T47D (cell line): Measurements from ENCODE around the gene SINHCAF.
"Not testable (repeated sequence)": the region's sequence is repeated elsewhere in the genome, so short reads cannot be mapped to it uniquely, and the experiment has no call there.

Experiments used
- DNase-seq, 2 experiments: peaks; one replicate each; pipeline versions ENCODE4 v3.0.0 to v3.0.0-alpha.2; 2011 to 2012; ENCODE audit warnings: low read depth in 1 of 2, low spot score in 1 of 2
- JUND ChIP-seq: IDR thresholded peaks from 2 replicates; pipeline ENCODE4 v1.6.1; 2012; ENCODE audit warnings: low read depth
- in situ Hi-C: cut with HindIII; loops from 2 replicates; pipeline ENCODE4 v1.10.0; 2016; ENCODE audit warnings: low sequenced_read_pairs, low pct_unique_long_range_greater_than_20kb

The SINHCAF gene

GRCh38 chr12:31261744-31262143 is 64.2 kb downstream of the SINHCAF start:
- no peak for TF ChIP-seq JUND
- DNase-seq = no peak
- in situ Hi-C loops = no loop called here

GRCh38 chr12:31260840-31261239 is 65.1 kb downstream of the SINHCAF start:
- no peak for TF ChIP-seq JUND
- in situ Hi-C loops = no loop called here
- DNase-seq = no peak

- no peak for DNase-seq
- no peak for TF ChIP-seq JUND
- in situ Hi-C loops = no loop called here
Observed at GRCh38 chr12:31259136-31259886, 66.6 kb downstream of the SINHCAF start.

- in situ Hi-C loops = no loop called here
- no peak for DNase-seq
- TF ChIP-seq JUND = no peak
Observed at GRCh38 chr12:31257784-31258183, 68.2 kb downstream of the SINHCAF start.

DNA sequence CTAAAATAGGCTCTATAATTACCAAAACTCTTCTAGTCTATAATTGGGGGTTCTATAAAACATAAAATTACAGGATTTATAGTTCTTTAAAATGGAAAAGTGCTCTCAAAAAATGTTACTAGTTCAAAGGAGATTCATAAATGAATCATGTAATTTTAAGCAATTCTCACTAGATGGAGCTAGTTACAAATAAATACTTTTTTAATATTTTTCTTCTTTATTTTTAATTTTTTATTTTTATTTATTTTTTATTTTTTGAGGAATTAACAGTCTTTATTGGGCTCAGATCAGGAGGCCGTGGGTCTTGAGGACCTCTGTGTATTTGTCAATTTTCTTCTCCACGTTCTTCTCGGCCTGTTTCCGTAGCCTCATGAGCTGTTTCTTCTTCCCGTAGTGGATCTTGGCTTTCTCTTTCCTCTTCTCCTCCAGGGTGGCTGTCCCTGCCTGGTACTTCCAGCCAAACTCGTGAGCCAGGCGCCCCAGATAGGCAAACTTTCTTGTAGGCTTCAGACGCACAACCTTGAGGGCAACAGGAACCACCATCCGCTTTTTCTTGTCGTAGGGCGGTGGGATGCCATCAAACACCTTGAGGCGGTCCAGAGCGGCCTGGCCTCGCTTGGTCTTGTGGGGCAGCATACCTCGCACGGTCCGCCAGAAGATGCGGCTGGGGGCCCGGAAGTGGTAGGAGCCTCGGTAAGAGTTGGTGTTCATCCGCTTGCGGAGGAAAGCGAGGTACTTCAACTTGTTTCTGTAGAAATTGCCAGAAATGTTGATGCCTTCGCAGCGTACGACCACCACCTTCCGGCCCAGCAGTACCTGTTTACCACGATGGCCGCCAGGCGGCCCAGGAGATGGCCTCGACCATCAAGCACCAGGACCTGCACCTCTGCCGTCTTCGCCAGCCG is 74.0 kb downstream of the SINHCAF start:
- in situ Hi-C loops, DNase-seq: not testable (repeated sequence)

- DNase-seq = no peak
- in situ Hi-C loops = no loop called here
- TF ChIP-seq JUND = no peak
Observed at GRCh38 chr12:31250179-31250578, 75.8 kb downstream of the SINHCAF start.

GRCh38 chr12:31249356-31249755 is 76.6 kb downstream of the SINHCAF start:
- no peak for DNase-seq
- in situ Hi-C loops = no loop called here
- TF ChIP-seq JUND = no peak

GRCh38 chr12:31248815-31249214 is 77.1 kb downstream of the SINHCAF start:
- no peak for TF ChIP-seq JUND
- in situ Hi-C loops = no loop called here
- no peak for DNase-seq

- no peak for TF ChIP-seq JUND
- no peak for DNase-seq
- in situ Hi-C loops = no loop called here
Observed at GRCh38 chr12:31248337-31248736, 77.6 kb downstream of the SINHCAF start.

- no peak for TF ChIP-seq JUND
- in situ Hi-C loops = no loop called here
- peak; percentile 35 to 83 for DNase-seq
Observed at GRCh38 chr12:31246470-31246850, 79.5 kb downstream of the SINHCAF start.

GRCh38 chr12:31245822-31246469 is 80.0 kb downstream of the SINHCAF start:
- in situ Hi-C loops = no loop called here
- DNase-seq = peak in 1 of 2 experiments; percentile 72

GRCh38 chr12:31242418-31242817 is 83.5 kb downstream of the SINHCAF start:
- DNase-seq, in situ Hi-C loops: not testable (repeated sequence)

More at GRCh38 chr12:31245822-31246469, 80.0 kb downstream of the SINHCAF start:
- TF ChIP-seq JUND = no peak
